CMK (cell line): Measurements from ENCODE around the gene MBNL2.

Experiments used
- DNase-seq: peaks from one replicate; pipeline ENCODE4 v3.0.0-alpha.2; 2010; ENCODE audit warnings: low read depth

Gene MBNL2

GRCh38 chr13:97234236-97234635, 12.1 kb downstream of the MBNL2 start:
- no peak for DNase-seq

DNA sequence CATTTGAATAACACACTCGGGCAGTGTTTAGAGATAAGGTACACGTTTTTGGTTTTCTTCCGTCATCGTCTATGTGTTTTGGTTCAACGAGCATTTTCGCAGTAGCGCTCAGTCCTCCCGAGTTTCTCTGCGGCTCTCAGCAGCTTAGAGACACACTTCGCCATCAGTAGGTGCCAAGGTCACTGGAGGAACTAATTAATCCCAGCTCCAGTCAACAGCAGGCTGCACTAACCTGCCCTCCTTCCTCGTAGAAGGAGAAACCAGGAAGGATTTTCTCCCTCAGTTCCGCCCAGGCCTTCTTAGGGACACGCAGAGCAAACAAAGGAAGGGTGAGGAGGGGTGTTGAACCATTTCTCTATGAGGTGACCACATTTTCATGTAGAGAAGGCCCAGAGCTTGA, 12.6 kb downstream of the MBNL2 start:
- no peak for DNase-seq

GRCh38 chr13:97235549-97236231, 13.6 kb downstream of the MBNL2 start:
- DNase-seq: no peak

GRCh38 chr13:97237388-97237787, 15.3 kb downstream of the MBNL2 start:
- no peak for DNase-seq

GRCh38 chr13:97238432-97238831, 16.3 kb downstream of the MBNL2 start:
- no peak for DNase-seq

DNA sequence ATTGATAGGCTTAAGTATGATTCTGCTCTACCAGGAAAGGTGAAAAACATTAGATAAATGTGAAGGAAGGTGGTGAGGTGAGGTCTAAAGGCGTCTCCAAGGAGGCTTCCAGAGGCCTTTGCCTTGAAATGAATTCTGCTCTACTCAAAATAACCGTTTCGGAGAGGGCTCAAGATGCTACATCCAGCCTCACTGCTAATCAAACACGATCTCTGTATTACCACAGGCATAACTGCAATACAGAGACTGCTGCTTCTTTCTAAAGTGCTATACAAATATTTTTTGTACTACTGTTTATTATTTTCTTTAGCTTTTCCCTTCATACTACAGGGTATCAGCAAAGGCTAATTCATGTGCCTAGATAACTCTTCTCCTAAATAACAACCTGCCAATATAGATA, 16.8 kb downstream of the MBNL2 start:
- DNase-seq: no peak

- DNase-seq: no peak
These were observed 17.2 kb downstream of the MBNL2 start for GRCh38 chr13:97239306-97239705.

GRCh38 chr13:97239943-97240787, 18.0 kb downstream of the MBNL2 start:
- DNase-seq: no peak

DNA sequence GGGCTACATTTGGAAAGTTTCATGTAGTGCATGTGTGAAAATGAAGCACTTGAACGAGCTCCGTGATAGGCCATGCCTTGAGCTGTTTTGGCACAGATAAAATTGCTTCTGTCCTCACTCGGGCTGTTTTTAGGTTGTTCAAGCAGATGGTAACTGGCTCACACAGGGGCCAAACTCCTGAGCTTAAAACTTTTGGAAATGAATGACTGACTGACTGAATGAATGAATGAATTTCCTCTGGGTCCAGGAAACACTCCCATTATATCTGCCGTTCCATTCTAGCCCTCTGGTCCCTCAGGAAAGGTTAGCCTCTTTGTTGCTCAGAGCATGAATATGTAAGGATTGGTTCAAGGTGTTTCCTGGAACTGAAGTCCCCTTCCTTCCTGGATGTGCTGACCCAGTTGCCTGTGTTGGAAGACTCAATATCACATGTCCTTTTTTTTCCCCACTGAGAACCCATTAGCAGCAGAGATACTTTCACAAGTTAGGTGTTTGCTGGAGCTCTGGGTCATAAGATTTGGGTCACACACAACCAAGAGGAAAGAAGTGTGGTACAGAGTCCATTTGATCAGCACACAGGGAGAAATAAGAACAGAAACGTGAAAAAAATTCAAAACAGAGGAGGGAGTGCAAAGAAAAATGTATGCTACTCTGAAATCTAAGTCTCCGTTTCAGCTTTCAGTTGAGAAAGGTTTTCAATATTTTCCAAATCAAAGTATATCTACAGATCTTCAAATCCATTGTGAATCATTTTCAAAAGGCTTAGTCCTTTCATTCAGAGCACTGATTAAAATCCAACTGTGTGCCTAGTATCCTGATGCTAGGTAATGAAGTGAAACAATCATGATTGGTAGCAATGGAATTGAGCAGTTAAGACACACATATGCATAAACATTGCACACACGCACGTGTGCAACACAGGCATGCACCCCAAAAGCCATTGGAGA, 18.9 kb downstream of the MBNL2 start:
- DNase-seq: no peak

DNA sequence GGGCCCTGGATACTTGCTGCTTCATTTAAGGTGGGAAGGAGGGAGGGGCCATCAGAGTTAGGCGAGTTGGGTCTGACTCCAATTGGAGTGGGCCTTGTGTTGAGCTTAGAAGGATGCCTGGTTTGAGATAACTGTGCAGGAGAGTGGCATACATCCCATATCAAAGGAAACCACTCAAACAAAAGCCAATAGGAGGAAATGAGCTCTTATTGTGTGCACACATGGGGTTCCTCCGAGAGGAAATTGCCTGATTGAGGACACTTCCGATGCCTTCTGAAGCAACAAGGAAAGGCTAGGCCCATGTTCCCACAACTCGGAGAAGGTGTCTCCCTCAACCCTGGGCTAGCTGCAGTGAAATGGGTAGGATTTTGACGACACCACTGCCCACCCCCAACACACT, 19.6 kb downstream of the MBNL2 start:
- DNase-seq: no peak

DNA sequence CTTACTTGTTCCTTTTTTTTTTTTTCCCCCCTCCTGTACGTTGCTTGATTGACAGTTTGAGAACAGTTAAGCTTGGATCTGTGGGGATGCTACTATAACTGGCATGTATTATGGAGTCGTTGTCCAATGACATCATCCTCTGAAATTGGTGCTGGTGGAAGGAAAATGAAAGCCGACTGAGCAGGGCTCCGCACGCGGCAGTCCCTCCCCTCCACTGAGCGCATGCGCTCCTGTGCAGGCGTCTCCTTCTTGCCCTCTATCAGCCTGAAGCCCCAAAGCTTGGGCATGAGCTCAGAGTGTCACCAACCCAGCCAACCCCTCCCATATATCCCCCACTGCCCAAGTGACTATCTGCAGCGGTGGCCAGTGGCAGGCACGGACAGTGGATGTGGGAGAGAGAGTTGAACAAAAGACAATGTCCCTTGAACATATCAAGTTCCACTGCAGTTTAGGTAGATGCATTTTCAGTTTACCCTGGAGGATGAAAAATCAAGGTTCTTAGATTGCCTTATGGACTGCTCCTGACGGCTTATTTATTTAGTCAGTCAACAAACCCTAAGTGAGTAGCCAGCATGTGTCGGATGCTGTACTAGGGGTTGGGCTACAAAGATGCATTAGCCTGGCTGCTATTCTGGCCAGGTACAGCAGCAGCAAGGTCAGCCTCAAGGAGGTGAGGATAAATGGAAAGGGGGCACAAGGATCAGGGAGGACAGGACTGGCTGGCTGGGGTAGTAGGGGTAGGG, 20.8 kb downstream of the MBNL2 start:
- no peak for DNase-seq

DNA sequence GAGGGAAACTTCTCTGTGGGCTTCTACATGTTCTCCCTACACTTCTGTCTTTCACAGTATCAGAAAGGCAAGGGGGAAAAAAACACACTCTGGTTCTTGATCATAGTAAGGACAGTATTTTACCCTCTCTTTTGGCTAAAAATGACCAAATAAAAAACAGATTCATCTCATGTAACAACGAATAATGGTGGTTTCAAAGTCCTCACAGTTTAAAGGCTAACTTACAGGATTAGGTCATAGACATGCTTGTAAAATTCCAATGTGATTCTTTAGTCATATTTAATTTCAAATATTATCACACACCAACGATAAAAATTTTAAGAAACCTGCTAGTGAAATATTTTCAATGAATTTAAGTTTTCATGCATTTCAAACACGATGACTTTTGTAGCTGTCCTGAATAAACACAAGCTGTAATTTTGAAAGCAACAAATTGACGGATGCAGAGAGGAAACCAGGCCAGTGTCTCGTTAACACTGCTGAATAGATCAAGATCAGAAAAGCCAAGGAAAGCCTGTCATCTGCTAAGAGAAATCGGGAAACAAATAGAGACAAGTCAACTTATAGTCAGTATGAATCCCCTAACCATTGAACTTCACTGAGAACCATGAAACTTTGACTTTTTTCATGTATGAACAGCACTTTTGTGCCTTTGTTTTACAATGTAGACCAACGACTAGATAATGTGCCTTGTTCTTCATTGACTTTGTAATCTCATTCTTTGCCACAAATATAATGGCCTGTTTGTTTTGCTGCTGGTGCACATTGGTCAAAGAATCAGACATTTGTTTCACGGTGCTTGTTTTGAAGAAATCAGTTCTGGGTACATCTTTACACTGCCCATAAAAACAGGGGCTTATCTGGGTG, 22.0 kb downstream of the MBNL2 start:
- DNase-seq: no peak

DNA sequence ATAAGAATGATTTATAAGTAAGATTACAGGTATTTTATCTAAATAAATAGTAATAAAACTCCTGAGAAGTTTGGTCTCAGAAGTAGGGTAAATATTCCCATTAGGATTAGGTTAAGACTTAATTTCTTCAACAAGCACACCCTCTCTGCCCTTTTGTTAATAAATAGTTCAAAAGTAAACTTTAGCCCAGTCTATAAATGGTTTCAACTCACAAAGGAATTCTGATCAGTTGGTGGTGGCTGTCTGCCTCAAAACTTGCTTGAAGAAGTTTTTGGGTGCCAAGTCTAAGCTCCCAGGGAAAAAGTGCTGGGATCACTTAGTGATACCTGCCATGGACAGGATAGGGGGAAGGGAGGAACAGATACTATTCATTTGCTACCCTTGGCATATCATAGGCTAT, 22.9 kb downstream of the MBNL2 start:
- no peak for DNase-seq

- no peak for DNase-seq
These were observed 24.5 kb downstream of the MBNL2 start for GRCh38 chr13:97246596-97247158.

DNA sequence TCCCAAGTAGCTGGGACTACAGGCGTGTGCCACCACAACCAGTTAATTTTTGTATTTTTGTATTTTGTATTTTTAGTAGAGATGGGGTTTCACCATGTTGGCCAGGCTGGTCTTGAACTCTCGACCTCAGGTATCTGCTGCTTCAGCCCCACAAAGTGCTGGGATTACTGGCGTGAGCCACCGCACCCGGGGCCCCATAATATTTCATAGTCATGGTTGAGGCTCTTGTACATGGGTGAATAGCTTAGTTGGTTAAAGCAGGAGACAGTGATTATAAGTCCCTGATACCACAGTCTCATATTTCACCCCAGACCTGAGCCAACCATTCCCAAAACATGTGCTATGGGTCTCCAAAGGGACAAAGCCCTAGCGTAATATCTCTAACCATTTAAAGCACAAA, 26.1 kb downstream of the MBNL2 start:
- DNase-seq: no peak

- no peak for DNase-seq
These were observed 27.1 kb downstream of the MBNL2 start for GRCh38 chr13:97249093-97249795.

DNA sequence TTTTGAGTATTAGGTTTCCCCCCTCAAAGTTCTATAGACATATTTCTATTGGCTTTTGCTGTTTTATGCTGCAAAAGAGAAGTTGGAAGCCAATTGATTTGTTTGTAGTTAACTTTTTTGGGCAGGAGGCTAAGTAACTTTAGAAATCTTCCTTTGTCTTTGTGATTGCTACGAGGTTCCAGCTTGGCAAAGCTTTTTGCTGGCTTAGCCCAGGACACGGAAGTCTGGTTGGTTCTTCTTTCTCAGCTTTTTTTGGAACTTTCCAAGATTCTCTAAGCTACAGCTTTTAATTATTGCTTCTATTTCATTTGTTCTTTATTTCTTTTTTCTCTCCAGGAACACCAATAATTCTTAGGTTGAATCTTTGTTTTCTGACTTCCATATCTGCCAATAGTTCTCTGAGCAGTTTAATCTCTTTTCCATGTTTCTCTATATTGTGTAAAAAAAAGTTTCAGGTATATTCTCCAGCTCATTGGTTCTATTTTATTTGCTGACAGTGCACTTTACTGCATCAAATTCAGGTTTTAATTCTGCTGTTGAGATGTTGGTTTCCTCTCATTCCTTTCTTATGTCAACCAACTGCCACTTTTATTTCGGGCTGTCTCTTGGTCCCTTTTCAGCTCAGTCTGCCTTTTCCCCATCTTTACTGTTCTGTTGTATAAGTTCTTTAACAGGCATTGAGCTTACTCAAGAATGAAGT, 27.8 kb downstream of the MBNL2 start:
- DNase-seq: no peak

GRCh38 chr13:97250560-97250959, 28.4 kb downstream of the MBNL2 start:
- DNase-seq: no peak

GRCh38 chr13:97252735-97253134, 30.6 kb downstream of the MBNL2 start:
- DNase-seq: no peak
